OCI-LY3 (cell line): ENCODE measurements around the gene RDX.

Source experiments
- CTCF ChIP-seq: fragments of 200-600, 300-600 bp; sonication (generic); IDR thresholded peaks from 2 replicates; pipeline ENCODE4 v1.5.1; 2014; ENCODE audit warnings: antibody characterized with exemption, low read length, low read depth
- EZH2phosphoT487 ChIP-seq: fragments of 200-600 bp; shearing (Covaris generic); IDR thresholded peaks from 2 replicates; pipeline ENCODE4 v1.6.1; 2018; ENCODE audit warnings: antibody characterized with exemption, mixed run types, low read depth

DNA sequence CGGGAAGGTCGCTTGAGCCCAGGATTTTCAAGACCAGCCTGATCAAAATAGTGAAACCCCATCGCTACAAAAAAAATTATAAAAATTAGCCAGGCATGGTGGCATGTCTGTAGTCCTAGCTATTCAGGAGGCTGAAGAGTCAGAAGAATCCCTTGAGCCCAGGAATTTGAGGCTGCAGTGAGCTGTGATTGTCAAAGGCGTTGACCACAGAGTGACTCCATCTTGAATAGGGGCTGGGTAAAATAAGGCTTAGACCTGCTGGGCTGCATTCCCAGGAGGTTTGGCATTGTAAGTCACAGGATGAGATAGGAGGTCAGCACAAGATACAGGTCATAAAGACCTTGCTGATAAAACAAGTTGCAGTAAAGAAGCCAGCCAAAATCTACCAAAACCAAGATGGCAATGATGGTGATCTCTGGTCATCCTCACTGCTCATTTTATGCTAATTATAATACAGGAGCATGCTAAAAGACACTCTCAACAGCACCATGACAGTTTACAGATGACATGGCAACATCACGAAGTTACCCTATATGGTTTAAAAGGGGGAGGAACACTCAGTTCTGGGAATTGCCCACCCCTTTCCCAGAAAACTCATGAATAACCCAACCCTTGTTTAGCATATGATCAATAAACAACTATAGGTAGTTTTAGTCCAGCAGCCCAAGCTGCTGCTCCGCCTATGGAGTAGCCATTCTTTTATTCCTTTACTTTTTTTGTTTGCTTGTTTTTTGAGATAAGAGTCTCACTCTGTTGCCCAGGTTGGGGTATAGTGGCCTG, 2.8 kb upstream of the RDX start:
- TF ChIP-seq CTCF (no peak), EZH2phosphoT487 (no peak)
